HTERT RPE-1 (cell line): ENCODE measurements around the gene ST14.
"Not testable (repeated sequence)": the region's sequence is repeated elsewhere in the genome, so short reads cannot be mapped to it uniquely, and the experiment has no call there.

ENCODE experiments used
- in situ Hi-C: fragments of 300-500 bp; cut with MboI; formaldehyde crosslinking; loops from 4 replicates; pipeline ENCODE4 v1.14.3; 2020; ENCODE audit warnings: low sequenced_read_pairs

Gene ST14

DNA sequence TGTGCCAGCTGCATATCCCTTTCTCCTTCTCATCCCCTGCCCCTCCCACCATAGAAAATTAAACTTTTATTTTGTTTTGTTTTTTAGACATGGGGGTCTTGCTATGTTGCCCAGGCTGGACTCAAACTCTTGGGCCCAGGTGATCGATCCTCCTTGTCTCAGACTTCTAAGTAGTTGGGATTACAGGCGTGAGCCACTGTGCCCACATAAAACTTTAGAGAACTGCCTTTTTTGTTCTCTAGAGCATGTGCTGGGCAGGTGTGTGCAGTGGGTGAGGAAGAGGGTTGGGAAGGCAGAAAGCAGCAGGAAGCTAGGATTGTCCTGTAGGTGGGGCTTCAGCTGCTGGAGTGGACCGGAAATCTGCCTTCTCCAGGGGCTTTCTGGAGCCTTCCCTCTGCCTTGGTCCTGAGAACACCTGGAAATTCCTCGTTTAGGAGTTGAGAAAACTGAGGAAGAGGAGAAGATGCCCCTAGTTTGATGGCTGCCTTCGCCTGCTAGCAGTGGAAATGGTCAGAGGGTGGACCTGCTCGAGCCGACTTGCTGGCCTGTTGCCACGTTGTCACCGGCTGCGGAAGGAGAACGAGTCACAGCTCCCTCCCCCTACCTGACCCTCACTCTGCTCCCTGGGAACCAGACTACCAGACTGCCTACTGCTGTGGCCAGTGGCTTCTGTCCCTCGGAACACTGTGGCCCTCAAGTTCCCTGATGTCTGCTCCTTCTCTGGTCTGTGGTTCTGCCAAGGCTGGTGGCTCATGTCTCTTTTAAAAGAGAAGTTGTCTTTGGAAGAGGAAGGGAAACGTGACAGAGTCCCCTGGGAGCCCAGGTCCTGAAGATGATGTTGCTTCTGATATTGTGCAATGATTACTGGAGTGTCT lies 4.0 kb downstream of the ST14 start:
- in situ Hi-C loops = no loop called here

DNA sequence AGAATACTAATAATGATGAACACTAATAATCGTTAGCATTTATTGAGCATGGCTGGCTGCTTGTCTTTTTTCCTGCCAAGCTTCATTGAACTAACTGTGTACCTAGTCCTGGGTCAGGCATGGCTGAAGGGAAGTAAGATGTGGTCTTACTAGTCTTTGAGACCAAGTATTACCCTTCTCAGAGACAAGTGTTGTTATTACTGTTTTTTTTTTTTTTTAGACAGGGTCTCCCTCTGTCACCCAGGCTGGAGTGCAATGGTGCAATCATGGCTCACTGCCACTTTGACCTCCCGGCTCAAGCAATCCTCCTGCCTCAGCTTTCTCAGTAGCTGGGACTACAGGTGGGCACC lies 4.6 kb downstream of the ST14 start:
- in situ Hi-C loops = no loop called here

GRCh38 chr11:130165601-130166456 lies 6.2 kb downstream of the ST14 start:
- in situ Hi-C loops = no loop called here

DNA sequence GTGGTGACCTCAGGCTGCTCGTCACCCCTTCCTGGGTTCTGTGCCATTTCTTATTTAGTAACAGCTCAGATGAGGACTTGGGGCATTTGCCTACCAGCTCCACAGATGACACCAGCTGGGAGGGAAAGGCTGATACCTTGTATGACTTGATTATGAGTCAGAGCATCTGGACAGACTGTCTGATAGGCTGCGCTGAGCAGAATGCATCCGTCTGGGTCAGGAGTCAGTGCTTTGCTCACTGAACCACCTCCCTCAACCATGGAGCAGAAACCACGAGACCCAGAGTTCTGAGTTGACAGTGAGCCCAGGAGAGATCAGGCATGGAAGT lies 6.8 kb downstream of the ST14 start:
- in situ Hi-C loops = no loop called here

DNA sequence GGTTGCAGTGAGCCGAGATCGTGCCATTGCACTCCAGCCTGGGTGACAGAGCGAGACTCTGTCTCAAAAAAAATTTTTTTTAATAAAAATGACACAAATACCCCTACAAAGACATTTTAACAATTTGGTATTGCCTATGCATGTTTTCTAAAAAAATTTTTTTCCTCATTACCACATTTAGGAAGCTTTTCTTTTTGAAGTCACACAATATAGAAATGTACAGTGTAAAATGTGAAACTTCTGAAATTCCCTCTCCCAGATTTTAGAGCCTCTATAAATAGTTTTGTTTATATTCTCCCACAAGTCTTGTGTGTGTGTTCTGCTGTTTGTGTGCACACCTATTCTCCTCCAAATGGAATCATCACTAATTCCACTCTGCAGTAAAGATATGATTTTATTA lies 7.6 kb downstream of the ST14 start:
- in situ Hi-C loops = no loop called here

DNA sequence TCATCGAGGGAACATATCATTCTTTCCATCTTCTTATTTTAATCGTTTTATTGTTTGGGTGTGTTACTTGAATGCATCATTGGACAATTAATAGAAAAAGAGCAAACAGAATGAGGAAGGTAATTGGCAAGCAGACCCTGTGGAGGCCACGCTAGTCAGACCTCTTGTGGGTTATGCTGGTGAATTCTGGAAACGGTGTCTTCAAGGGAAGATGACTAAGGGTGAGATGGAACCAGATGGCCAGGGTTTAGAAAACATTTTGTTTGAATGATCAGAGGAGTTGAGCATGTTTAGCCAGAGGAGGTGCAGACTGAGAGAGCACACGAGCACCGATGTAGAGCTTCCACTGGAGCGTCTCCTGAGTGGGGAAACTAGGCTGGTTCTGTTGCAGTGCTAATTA lies 8.5 kb downstream of the ST14 start:
- in situ Hi-C loops = no loop called here

DNA sequence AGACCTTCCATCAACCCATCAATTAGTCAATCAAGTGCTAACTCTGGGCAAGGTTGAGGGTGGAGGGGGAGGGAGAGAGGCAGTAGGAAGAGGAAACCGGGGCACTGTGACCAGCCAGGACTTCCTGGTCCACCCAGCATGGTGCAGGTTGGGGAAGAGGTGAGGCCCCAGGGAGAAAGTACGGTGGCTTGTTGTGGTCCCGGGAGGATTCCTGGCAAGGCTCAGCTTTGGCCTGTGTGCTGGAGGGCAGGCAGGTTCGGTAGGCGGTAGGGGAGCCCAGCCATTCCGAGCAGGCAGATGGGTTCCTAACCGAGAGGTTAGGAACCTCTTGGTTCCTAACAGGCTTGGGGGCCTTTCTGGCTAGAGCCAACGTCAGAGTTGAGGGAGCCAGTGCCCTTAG lies 10.8 kb downstream of the ST14 start:
- in situ Hi-C loops = no loop called here

GRCh38 chr11:130171534-130171933 lies 12.0 kb downstream of the ST14 start:
- in situ Hi-C loops = no loop called here

DNA sequence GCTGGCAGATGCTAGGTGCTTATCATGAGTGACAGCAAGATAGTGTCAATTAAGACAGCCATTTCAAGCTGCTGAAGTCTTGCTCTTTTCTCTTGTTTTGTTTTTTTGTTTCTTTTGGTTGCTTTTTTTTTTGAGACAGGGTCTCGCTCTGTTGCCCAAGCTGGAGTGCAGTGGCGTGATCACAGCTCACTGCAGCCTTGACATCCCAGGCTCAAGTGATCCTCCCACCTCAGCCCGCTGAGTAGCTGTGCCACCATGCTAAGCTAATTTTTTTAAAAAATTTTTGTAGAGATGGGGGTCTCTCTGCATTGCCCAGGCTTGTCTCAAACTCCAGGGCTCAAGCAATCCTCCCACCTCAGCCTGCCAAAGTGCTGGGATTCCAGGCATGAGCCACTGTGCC lies 12.4 kb downstream of the ST14 start:
- in situ Hi-C loops = not testable (repeated sequence)

- in situ Hi-C loops = no loop called here
These were observed 15.1 kb downstream of the ST14 start for GRCh38 chr11:130174642-130175041.

DNA sequence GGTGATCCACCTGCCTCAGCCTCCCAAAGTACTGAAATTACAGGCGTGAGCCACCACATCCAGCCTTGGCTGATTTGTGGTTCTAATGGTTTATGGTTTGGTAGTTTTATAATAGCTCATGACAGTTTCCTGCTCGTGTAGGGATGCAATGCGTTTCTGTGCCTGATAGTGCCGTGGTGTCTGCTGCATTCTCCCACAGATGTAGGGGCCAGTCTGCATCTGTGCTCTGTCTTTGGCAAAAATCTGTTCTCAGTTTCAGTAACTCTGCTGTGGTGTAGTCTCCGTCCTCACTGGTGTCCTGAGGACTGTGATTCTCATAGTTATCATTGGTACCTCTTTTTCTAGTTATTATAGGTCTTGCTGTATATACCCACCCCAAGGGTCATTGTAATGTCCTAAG lies 16.3 kb downstream of the ST14 start:
- in situ Hi-C loops = no loop called here

GRCh38 chr11:130177782-130178181 lies 18.2 kb downstream of the ST14 start:
- in situ Hi-C loops = no loop called here

DNA sequence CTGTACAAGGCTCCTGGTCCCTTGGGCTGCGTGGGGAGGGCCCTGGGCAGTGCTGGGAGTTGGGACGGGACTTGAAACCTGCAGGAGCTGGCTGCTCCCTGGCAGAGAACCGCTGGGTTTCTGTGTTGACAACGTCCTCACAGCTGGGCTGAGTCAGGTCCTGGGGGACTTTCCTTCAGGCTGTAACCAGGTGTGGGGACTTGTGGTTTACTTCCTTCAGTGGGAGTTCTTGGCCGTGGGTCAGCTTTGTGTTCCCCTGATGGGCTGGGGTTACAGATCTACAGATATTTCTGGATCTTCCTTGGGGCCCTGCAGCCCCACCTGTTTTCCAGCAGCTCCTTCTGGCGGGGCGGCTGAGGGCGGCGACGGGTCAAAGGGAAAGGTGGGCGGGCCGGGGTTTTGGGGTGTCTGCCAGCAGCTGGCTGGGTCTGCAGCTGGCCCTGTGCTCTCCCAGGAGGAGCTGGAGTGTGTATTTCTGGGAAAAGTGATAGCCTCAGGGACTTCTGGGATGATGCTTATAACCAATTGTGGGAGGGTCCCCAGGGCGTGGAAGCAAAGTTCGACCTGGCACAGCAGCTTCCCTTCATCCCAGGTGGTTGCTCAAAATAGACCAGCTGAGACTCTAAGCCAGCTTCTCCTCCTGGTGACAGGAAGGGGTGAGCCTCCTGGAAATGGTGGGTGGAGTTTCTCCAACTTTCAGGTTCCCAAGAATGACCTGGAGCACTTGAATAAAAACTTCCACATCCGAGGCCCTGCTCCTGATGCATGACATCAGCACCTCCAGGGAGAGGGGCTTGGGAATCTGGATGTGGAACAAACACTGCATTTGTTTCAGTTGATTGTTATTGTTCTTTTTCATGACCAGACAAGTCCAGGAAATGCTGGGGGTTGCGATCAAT lies 19.1 kb downstream of the ST14 start:
- in situ Hi-C loops = no loop called here

DNA sequence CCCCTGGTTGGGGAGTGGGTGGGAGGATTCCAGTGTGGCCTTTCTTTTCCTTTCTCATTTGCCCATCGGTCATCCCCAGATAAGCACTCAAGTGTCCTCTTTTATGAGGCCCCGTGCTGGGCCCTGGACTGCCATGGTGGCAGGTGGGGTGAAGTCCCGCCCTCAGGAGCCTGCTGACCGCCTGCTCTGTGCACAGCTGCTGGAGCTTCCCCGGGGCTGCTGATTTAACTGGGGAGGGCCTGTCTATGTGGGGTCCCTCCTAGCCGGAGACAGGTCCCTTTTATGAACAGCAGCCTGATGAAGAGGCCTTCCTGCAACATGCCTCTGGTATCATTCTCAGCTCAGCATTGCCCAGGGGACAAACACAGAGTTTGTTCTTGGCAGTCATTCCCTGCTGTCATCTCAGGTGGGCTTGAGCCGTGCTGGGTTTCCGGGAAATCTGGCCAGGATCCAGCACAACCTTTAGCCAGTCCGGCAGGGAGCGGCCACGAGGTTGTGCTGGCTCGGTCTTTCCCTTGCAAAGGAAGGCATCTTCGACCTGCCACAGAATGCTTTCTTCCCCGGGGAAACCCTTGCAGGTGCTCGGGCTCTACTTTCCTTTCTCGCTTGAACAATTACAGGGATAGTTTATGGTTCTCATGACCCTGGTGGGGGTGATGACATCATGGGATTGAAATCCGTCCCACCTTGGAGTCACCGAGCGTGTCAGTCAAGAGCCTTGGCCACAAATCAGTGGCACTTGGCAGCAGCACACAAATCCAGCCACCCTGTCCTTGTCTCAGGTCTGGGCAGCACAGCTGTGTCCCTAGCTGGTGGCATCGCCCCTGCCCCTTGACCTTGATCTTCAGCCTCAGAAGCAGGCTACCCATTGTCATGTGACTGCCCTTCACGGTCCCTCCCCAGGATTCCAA lies 20.1 kb downstream of the ST14 start:
- in situ Hi-C loops = no loop called here

GRCh38 chr11:130180491-130180890 lies 20.9 kb downstream of the ST14 start:
- in situ Hi-C loops = no loop called here

GRCh38 chr11:130180896-130181294 lies 21.3 kb downstream of the ST14 start:
- in situ Hi-C loops = no loop called here

DNA sequence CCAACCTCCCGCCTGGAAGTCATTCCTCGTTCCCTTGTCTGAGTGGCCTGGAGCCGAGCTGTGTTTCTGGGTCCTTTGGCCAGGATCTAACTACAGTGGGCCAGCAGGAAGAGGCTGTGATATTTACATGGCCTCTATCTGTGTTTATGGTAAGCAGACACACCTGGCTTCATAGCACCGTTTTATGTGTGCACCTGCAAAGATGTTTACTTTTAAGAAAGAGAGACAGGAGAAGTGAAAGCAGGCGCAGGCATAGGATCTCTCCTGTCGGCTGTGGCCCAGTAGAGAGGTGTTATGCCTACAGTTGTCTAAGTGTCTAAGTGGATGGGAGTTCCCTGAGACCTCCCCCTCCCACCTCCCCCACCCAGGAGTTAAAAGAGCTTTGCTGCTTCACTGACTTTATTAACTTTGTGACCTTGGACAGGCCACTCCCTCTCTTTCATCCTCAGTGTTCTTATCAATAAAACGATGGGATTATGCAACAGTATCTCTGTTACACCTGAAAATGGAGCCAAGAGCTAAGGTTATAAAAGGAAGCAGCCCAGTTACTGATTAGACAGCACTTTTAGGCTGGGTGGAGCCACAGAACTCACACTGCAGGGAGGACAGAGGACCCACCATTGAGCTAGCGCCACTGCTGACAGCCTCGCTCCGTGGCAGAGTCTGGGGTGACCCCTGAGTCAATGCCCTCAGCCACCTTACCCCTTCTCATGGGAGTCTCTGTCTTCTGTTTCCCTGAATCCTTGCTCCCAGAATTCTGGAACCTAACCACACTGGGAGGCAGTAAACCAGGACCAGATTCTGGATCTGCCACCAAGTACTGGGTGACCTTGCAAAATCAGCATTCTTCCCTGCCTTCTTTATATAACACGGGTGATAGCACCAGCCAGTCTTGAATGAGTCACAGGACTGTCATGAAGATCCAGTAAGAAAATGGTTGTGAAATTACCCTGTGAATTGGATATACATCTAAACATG lies 22.0 kb downstream of the ST14 start:
- in situ Hi-C loops = no loop called here

GRCh38 chr11:130183878-130184610 lies 24.5 kb downstream of the ST14 start:
- in situ Hi-C loops = no loop called here
